SJCRH30 (cell line): ENCODE measurements around the gene MPND. TPM values are rescaled to one million over a fixed set of nuclear protein-coding genes. Genes with fewer than 3 reads are reported as not detected.

Experiments
- DNase-seq, 2 experiments: peaks; one replicate each; pipeline ENCODE4 v3.0.0-alpha.2; 2015 to 2020
- H3K27ac ChIP-seq: fragments of 250-450 bp; sonication (Bioruptor Pico); 2 replicates; pipeline ENCODE4 v1.5.1; 2020; ENCODE audit warnings: mild to moderate bottlenecking, moderate library complexity
- H3K27me3 ChIP-seq: fragments of 250-450 bp; sonication (Bioruptor Pico); 2 replicates; pipeline ENCODE4 v1.5.1; 2020; ENCODE audit warnings: mild to moderate bottlenecking, moderate library complexity
- H3K36me3 ChIP-seq: fragments of 250-450 bp; sonication (Bioruptor Pico); 2 replicates; pipeline ENCODE4 v1.5.1; 2020; ENCODE audit warnings: mild to moderate bottlenecking, moderate library complexity
- H3K4me1 ChIP-seq: fragments of 250-450 bp; sonication (Bioruptor Pico); 2 replicates; pipeline ENCODE4 v1.5.1; 2020; ENCODE audit warnings: mild to moderate bottlenecking, moderate library complexity
- H3K4me3 ChIP-seq: fragments of 250-450 bp; sonication (Bioruptor Pico); 2 replicates; pipeline ENCODE4 v1.5.1; 2020; ENCODE audit warnings: mild to moderate bottlenecking, moderate library complexity
- H3K9me3 ChIP-seq: fragments of 250-450 bp; sonication (Bioruptor Pico); replicated peaks from 2 replicates; pipeline ENCODE4 v1.5.1; 2020; ENCODE audit warnings: mild to moderate bottlenecking, moderate library complexity
- total RNA-seq: library from RNA; depleted of rRNA; stranded (reverse); fragments of >200 nt; shearing (Covaris generic); gene quantifications from 2 replicates; pipeline ENCODE4 v1.2.3, GENCODE V29; 2014

MPND gene
- total RNA-seq, 1 experiment from 2014 or later, result 3.8 TPM

DNA sequence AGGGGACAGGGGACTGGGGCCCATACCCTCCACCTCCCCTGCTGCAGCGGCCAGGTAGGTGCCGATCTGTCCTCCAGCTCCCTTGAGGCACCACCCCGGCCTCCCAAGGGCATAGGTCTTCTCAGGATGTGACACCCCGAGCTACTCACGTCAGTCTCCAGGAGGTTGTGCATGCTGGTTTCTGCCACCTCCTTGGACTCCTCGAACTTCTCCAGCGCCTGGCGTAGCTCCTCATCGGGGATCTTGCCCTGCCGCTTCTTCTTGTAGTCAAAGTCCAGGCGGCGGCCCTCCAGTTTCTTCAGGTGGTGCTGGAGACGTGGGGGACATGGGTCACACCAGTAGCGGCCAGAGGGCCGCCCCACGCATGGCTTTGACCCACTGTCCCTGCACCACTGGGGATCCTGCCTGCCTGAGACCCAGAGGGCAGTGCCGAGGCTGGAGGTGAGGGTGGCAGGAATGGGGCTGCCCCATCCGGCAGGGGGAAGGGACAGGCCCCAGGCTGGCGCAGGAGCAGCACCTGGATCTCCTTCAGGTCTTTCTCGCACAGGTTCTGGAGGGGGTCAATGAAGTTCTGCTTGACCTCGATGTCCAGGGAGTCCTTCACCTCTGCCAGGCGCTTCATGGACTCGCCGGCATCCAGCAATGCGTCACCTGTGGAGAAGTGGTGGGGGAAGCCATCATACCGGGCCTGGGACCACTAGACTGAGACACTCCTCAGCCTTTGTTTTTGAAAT is 20.4 kb downstream of the MPND start:
- H3K27ac ChIP-seq, result no peak overlapping the region
- H3K9me3 ChIP-seq, result no peaks in the 10 kb centered on the region
- DNase-seq, result no peak
- H3K4me3 ChIP-seq, result no peak overlapping the region
- no peaks in the 10 kb centered on the region for H3K27me3 ChIP-seq
- no peaks in the 10 kb centered on the region for H3K4me1 ChIP-seq
- peaks cover 13% of the 10 kb centered on the region for H3K36me3 ChIP-seq

DNA sequence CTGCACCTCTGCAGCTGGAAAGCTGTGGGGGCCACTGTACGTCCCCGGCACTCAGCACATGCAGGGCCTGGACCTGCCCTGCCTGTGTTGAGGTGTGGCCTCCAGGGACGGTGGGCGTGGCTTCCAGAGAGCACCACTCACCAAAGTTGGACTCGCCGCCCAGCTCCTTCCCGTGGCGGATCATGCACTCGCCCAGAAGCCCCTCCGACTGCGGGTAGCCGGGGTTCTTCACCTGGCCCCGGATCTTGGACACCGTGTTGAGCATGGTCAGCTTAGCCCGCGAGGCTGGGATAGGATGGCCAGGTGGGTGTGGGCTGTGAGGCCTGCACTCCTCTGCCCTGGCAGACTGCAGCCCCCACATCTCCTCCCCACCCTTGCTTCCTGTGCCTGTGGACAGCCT is 22.0 kb downstream of the MPND start:
- no peak overlapping the region for H3K4me3 ChIP-seq
- H3K36me3 ChIP-seq, result peaks cover 8% of the 10 kb centered on the region
- no peak for DNase-seq
- peaks cover 6% of the 10 kb centered on the region; the same call in 1 of the 2 replicates for H3K4me1 ChIP-seq
- H3K9me3 ChIP-seq, result no peaks in the 10 kb centered on the region
- no peak overlapping the region for H3K27ac ChIP-seq
- H3K27me3 ChIP-seq, result no peaks in the 10 kb centered on the region

DNA sequence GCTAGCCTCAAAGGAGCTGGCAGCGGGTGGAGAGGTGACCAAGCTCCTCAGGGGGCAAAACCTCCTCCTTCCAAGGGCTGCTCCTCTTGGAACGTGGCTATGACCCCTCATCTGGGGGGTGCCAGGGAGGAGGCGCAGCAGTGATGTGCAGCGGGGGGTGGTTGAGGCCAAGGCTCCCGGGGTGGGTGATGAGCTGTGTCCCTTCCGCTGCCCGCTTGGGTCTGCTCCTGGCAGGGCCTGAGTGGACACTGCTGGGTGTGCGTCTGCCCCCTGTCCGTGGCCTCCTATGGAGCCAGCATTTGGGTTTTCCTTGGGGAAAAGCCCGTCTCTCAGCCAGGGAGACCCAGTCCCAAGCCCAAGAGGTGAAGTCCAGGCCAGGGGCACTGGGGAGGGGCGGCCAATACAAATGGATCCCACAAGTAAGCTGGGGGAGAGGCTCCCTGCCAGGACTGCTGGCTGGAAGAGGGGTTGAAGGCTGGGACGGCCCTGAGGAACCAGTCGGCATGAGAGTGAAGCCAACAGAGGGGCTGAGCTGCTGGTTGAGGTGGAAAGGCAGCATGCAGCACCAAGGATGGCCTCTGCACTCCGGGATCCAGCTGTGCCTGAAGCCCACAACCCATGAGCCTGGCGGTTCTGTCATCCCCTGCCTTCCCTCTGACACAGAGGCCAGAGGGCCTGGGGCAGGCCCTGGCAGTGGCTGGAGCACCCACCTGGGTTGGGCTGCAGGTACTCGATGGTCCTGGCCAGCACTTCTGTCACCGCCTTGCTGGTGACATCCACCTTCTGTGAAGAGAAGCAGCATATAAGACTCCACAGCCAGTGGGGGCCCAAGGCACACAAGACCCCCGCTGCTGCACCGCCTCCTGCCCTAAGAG is 22.7 kb downstream of the MPND start:
- peaks cover 6% of the 10 kb centered on the region; the same call in 1 of the 2 replicates for H3K4me1 ChIP-seq
- H3K27me3 ChIP-seq, result no peaks in the 10 kb centered on the region
- H3K9me3 ChIP-seq, result no peaks in the 10 kb centered on the region
- peaks cover 8% of the 10 kb centered on the region for H3K36me3 ChIP-seq
- no peak overlapping the region for H3K4me3 ChIP-seq
- H3K27ac ChIP-seq, result no peak overlapping the region
- DNase-seq, result no peak

DNA sequence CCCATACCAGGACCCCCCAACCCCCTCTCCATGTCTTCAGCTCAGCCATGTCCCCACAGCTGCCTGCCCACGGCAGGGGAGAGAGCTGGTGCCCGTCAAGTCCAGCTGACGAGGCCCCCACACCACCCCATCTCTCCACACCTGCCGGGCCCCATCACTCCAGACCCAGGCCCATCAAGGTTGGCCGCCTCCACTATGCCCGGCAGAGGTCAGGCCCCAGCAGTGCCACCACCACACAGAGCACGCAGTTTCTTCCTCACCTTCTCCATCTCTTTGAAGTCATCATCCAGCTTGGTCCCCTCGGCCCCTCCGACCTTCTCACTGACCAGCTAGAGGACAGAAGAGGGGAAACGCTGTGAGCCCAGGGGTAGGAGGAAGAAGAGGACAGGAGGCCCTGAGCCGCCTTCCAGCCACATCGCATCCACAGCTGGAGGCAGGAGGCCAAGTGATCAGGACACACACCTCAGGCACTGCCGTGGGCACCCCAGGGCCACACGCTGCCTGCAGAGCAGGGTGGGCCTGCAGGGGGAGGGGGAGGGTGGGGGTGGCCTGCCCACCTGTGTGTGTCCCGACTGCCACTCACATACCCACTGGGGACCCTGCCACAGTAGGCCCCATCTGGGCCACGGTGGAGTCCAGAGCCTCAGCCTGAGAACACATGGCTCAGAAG is 23.4 kb downstream of the MPND start:
- Histone ChIP-seq H3K4me1 (peaks cover 6% of the 10 kb centered on the region; the same call in 1 of the 2 replicates), H3K36me3 (peaks cover 8% of the 10 kb centered on the region), H3K27ac (no peak overlapping the region)

DNA sequence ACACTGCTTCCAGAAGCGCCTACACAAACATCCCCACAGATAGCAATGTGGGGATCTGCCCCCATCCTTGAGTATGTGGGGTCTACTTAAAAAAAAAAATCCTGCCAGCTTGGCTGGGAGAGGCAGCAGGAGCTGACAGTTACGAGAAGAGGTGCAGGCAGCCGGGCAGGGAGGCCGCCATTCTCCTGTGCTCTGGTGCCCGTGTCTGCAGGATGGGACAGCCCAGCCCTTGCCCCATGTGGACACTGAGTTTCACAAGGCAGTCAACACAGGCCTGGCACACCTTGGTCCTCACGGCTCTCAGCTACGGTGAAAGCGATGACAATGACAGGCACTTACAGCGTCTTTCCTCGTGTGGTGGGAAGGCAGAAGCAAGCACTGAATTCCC is 24.0 kb downstream of the MPND start:
- peaks cover 6% of the 10 kb centered on the region; the same call in 1 of the 2 replicates for H3K4me1 ChIP-seq
- peaks cover 2% of the 10 kb centered on the region for H3K36me3 ChIP-seq

More for the DNA sequence above, 23.4 kb downstream of the MPND start:
- no peaks in the 10 kb centered on the region for H3K9me3 ChIP-seq
- H3K4me3 ChIP-seq, result no peak overlapping the region
- H3K27me3 ChIP-seq, result no peaks in the 10 kb centered on the region
- DNase-seq, result no peak

DNA sequence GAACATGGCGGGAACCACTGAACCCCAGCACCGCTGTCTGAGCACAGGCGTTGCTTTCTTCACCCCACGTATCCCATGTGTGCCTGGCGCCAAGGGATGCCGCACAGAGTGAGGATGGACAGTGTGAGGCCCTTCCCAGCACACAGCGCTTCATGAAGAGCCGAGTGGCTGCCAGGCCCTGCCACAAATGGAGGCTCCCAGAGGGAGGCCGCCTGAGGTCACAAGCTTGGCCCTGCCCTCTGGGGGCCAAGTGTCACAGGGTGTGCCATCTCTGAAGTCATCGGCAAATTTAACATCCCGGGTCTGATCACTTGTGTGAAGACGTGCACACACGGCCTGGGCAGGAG is 24.4 kb downstream of the MPND start:
- Histone ChIP-seq H3K27ac (no peak overlapping the region), H3K27me3 (no peaks in the 10 kb centered on the region), H3K36me3 (no peaks in the 10 kb centered on the region; the same call in none of the 2 replicates), H3K4me3 (no peak overlapping the region), H3K4me1 (peaks cover 6% of the 10 kb centered on the region; the same call in 1 of the 2 replicates), H3K9me3 (no peaks in the 10 kb centered on the region)
- no peak for DNase-seq

More for the DNA sequence above, 24.0 kb downstream of the MPND start:
- H3K4me3 ChIP-seq, result no peak overlapping the region
- H3K9me3 ChIP-seq, result no peaks in the 10 kb centered on the region
- H3K27ac ChIP-seq, result no peak overlapping the region
- no peaks in the 10 kb centered on the region for H3K27me3 ChIP-seq
- DNase-seq, result no peak

DNA sequence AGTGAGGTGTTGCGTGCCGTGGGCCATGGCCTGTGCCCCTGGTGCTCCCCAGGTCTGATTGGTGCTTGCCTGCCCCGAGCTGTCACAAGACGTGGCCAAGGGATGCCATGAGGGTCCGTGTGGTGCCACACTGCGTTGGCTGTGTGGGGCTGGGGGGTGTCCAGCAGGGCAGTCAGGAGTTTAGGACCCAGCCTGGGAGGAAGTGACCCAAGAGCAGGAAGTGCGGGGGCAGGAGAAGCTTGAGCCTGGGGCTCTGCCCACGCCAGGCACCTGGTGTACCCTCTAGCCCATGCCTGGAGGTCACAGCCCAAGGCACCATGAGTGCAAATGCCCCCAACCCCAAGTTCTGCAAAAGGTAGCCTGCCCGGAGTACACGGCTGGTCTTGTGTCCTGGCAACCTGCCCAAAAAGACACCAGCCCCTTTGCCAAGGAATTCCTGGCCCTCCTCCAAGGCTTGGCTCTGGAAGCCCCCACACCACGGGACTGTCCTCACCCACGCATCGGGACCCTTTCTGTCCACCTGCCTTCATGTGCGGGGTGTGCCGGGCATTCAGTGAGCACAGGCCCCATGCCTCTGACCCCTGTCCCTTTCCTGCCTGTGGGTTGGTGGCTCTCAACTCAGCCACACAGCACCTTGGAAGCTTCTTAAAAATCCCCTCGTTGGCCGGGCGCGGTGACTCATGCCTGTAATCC is 24.9 kb downstream of the MPND start:
- DNase-seq, result no peak
- Histone ChIP-seq H3K36me3 (no peaks in the 10 kb centered on the region; the same call in none of the 2 replicates), H3K4me3 (no peak overlapping the region), H3K4me1 (peaks cover 6% of the 10 kb centered on the region; the same call in 1 of the 2 replicates), H3K9me3 (no peaks in the 10 kb centered on the region), H3K27me3 (no peaks in the 10 kb centered on the region), H3K27ac (no peak overlapping the region)

DNA sequence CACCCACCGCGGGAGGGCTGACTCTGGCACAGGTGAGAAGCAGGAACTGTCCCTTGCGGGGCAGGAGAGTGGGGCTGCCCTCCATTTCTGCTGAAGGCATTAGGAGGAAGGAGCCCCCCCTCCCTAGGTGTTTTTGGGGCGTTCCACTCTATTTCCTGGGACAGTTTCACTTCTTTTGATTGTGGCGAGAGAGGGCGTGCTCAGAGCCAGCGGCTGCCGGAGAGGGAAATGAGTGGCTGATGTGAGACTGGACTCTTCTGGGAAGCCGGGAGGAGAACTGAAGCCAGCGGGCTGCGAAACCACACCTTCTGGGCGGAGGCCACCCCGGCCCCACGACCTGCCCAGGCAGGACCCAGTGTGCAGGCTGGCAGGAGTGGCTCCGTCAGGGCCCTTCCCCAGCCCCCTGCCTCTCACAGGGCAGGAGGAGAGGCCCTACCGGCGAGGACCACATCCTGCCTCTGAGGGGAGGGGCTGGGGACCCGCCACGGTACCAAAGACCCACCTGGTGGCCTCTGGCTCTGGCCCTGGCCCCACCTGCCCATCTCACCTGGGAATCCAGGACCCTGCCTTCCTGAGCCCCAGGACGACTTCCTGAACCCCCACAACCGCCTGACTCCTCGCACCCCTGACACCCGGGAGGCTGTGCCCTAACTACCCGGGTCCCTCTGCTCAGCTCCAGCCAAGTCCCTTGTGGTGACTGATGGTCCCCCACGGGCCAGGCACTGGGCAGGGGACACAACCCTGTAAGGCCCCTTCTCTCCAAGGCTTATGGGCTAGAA is 25.9 kb downstream of the MPND start:
- Histone ChIP-seq H3K27me3 (no peaks in the 10 kb centered on the region), H3K36me3 (no peaks in the 10 kb centered on the region; the same call in none of the 2 replicates), H3K9me3 (no peaks in the 10 kb centered on the region), H3K27ac (no peak overlapping the region), H3K4me3 (no peak overlapping the region), H3K4me1 (peaks cover 9% of the 10 kb centered on the region)
- DNase-seq, result no peak

DNA sequence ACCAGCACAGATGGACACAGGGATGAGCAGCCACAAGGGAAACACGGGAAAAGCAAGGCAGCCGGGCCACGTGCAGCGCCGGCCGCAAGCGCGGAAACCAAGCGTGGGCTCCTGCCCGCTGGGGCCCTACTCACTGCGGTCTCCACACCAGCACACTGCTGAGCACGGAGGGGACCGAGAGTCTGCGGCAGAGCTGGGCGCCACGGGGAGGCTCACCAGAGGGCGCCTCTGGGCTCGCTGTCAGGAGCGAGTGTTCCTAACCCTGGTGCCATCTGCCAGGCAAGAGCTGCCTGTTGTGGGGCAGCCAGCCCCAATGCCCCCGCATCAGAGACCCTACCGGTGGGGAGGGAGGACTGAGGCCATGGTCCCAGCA is 26.5 kb downstream of the MPND start:
- H3K27me3 ChIP-seq, result no peaks in the 10 kb centered on the region
- peaks cover 15% of the 10 kb centered on the region for H3K4me1 ChIP-seq
- no peak overlapping the region for H3K4me3 ChIP-seq
- no peak for DNase-seq
- no peaks in the 10 kb centered on the region for H3K9me3 ChIP-seq
- H3K27ac ChIP-seq, result no peak overlapping the region
- no peaks in the 10 kb centered on the region; the same call in 1 of the 2 replicates for H3K36me3 ChIP-seq

DNA sequence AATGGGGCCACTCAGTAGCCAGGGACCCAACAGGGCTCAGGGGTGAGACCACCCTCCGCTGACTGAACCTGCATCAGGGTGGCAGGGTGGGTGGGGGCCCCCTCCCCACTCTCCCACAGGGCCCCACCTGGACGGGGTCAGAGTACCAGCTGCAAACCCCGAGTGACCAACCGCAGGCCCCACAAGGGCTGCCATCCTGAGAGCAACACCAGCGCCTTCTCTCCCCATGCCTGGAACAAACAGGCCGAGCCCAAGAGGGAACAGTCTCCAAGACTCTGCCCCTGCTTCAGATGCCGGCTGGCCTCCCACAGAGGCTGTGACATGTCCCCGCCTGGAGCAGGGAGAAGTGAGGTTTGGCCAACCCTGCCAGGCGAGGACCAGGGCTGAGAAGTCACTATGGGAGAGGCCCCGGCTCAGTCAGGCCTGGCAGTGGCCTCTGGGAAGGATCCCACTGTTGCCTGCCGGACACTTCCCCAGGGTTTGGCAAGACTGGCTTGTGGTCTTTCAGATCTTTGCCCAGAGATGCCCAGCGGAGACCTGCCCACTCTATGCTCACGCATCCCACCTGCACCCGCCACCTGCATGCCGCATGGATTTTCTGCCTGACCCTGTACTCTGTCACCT is 27.2 kb downstream of the MPND start:
- no peaks in the 10 kb centered on the region for H3K9me3 ChIP-seq
- no peak overlapping the region for H3K27ac ChIP-seq
- H3K36me3 ChIP-seq, result no peaks in the 10 kb centered on the region
- peaks cover 21% of the 10 kb centered on the region for H3K4me1 ChIP-seq
- no peak overlapping the region for H3K4me3 ChIP-seq
- no peak for DNase-seq
- H3K27me3 ChIP-seq, result no peaks in the 10 kb centered on the region

DNA sequence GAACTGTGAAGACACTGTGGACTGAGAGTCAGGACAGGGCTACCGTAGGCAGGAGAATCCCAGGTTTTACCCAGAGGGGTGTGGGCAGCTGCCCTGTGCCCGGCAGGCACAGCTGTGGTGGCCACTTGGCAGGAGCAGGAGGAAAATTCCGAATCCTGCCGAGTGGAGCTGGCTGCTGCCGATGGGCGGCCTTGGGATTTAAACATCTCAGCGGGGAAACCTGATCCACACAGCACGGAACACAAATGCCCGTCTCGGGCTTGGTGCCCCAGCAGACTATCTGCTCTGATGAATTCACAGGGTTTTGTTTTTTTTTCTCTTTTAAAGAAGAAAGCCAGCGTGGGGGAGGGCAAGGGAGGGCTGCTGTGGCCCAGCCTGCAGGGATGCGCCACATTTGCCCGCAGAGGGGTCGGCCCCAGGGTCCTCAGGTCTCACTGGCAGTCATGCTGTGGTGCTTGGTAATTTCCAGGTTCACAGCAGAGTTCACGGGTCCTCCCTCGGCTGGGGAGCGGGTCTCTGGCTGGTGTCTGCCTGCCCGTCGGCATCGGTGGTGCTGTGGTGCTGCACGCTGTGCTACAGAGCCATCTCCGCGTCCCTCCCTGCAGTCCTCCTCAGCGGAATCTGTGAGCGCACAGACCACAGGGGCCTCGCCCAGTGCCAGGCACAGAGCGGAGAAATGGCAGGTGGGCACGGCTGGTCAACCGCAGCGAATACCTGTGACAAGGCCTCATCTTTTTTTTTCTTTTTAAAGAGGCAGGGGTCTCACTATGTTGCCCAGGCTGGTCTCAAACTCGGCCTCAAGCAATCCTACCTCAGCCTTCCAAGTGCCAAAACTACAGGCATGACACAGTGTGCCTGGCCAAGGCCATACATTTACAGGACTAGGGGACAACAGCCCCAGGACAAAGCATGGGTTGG is 28.1 kb downstream of the MPND start:
- Histone ChIP-seq H3K9me3 (no peaks in the 10 kb centered on the region), H3K4me1 (peaks cover 31% of the 10 kb centered on the region), H3K4me3 (no peak overlapping the region), H3K27ac (no peak overlapping the region), H3K27me3 (no peaks in the 10 kb centered on the region), H3K36me3 (no peaks in the 10 kb centered on the region)
- no peak for DNase-seq

DNA sequence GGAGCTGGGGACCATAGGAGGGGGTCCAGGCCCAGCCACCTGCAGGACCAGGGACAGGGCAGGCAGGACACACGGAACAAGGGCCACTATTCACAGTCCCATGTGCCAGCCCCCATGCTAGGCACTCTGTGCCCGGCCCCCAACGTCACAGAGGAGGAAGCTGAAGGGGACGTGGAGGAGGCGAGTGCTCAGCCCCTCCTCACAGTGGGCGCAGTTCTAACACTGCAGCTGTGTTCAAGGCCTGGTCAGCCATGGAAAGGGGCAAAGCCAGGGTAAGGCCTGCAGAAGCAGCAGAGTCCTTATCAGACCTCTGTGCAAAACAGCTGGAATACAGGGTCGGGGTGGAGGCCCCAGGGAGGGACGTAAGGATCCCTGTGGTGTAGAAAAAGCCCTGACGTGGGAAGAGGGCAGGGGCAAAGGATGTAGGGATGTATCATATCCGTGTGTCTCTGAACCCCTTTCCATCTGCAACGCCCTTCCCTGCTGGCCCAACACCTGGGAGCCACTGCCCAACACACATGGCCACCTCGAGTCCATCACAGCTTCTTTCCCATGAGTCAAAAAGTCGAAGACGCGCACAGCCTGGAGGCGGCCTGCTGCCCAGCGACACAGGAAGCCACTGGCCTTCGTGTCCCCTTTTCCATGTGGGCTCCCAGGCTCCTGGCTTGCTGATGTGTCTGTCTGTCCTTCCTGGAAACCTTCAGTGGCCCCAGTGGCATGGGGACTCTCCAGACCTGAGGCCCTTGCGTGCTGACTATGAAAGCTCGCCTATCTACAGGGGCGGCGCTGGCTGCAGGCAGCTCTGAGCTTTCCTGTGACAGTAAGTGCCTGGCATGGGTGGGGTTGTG is 29.0 kb downstream of the MPND start:
- Histone ChIP-seq H3K9me3 (no peaks in the 10 kb centered on the region), H3K4me3 (no peak overlapping the region), H3K4me1 (peaks cover 40% of the 10 kb centered on the region), H3K27ac (no peak overlapping the region), H3K27me3 (no peaks in the 10 kb centered on the region), H3K36me3 (no peaks in the 10 kb centered on the region)
- no peak for DNase-seq
